Keratinocyte (primary cell): ENCODE results near the gene FGF22. TPM values are rescaled to one million over a fixed set of nuclear protein-coding genes. Genes with fewer than 3 reads are reported as not detected.
"Not testable (repeated sequence)": the region's sequence is repeated elsewhere in the genome, so short reads cannot be mapped to it uniquely, and the experiment has no call there.

Source experiments
- DNase-seq: peaks from one replicate; pipeline ENCODE4 v3.0.0-alpha.2; 2011; ENCODE audit warnings: low read depth, missing footprints, low spot score
- FAIRE-seq: peaks from 2 replicates; lab custom pipeline; 2011; peaks lifted over from hg19 to GRCh38; lab: Jason Lieb, UNC
- H2AFZ ChIP-seq: 2 replicates; pipeline ENCODE4 v1.6.0; 2012; ENCODE audit warnings: low read length, control low read depth, inconsistent platforms; ENCODE audit not compliant: control insufficient read depth
- H3K27ac ChIP-seq: 2 replicates; pipeline ENCODE4 v1.5.1; 2011; ENCODE audit warnings: low read length; ENCODE audit not compliant: control insufficient read depth, insufficient read depth
- H3K27me3 ChIP-seq: 3 replicates; pipeline ENCODE4 v1.6.0; 2011; ENCODE audit warnings: low read length; ENCODE audit not compliant: control insufficient read depth, insufficient read depth; ENCODE audit errors: extremely low read depth
- H3K36me3 ChIP-seq, 2 experiments: 2 replicates in 1 of 2; 3 replicates in 1 of 2; pipeline ENCODE4 v1.5.1; 2011; ENCODE audit warnings: low read length in 2 of 2, mild to moderate bottlenecking in 1 of 2; ENCODE audit not compliant: control insufficient read depth in 2 of 2, insufficient read depth in 2 of 2; ENCODE audit errors: extremely low read depth in 1 of 2
- H3K4me1 ChIP-seq: 3 replicates; pipeline ENCODE4 v1.5.1; 2011; ENCODE audit warnings: low read length; ENCODE audit not compliant: control insufficient read depth, insufficient read depth; ENCODE audit errors: extremely low read depth
- H3K4me2 ChIP-seq: 3 replicates; pipeline ENCODE4 v1.6.0; 2011; ENCODE audit warnings: low read depth, low read length; ENCODE audit not compliant: control insufficient read depth, insufficient read depth; ENCODE audit errors: extremely low read depth
- H3K4me3 ChIP-seq, 3 experiments: fragments of 200-600 bp in 1 of 3; sonication (generic) in 1 of 3; 2 replicates in 2 of 3; 3 replicates in 1 of 3; pipeline ENCODE4 v1.5.1; 2011 to 2016; ENCODE audit warnings: low read length in 3 of 3, mild to moderate bottlenecking in 3 of 3, control low read depth in 2 of 3, inconsistent platforms in 1 of 3, low read depth in 1 of 3, mixed read lengths in 1 of 3, mixed run types in 1 of 3, moderate library complexity in 1 of 3; ENCODE audit not compliant: control insufficient read depth in 2 of 3, insufficient read depth in 2 of 3; ENCODE audit errors: extremely low read depth in 1 of 3
- H3K79me2 ChIP-seq: 2 replicates; pipeline ENCODE4 v1.6.0; 2012; ENCODE audit warnings: low read length; ENCODE audit not compliant: control insufficient read depth, insufficient read depth
- H3K9ac ChIP-seq: 3 replicates; pipeline ENCODE4 v1.6.0; 2011; ENCODE audit warnings: low read length; ENCODE audit not compliant: control insufficient read depth, insufficient read depth; ENCODE audit errors: extremely low read depth
- H3K9me1 ChIP-seq: 3 replicates; pipeline ENCODE4 v1.6.0; 2011; ENCODE audit warnings: low read length; ENCODE audit not compliant: control insufficient read depth, insufficient read depth; ENCODE audit errors: extremely low read depth
- H3K9me3 ChIP-seq: 2 replicates; pipeline ENCODE4 v1.5.1; 2012; ENCODE audit warnings: low read depth, low read length; ENCODE audit not compliant: control insufficient read depth
- H4K20me1 ChIP-seq: 3 replicates; pipeline ENCODE4 v1.6.0; 2011; ENCODE audit warnings: low read length; ENCODE audit not compliant: control insufficient read depth, insufficient read depth; ENCODE audit errors: extremely low read depth
- EZH2 ChIP-seq: IDR thresholded peaks from one replicate; pipeline ENCODE4 v1.6.1; 2012; ENCODE audit warnings: inconsistent platforms, mild to moderate bottlenecking, low read length, moderate library complexity
- dilution Hi-C: fragments of 300-500 bp; cut with MboI; formaldehyde crosslinking; loops from one replicate; pipeline ENCODE4 v1.7.0; 2020; ENCODE audit warnings: low sequenced_read_pairs; ENCODE audit not compliant: extremely low pct_ligation_motif_present
- polyA plus RNA-seq, 5 experiments: library from polyadenylated mRNA; depleted of rRNA in 3 of 5; stranded (reverse) in 3 of 5; stranded (forward) in 1 of 5; unstranded in 1 of 5; fragments of >200 nt; gene quantifications; 1 replicate in 1 of 5; 2 replicates in 3 of 5; 3 replicates in 1 of 5; pipeline versions ENCODE4 v1.2.1 to v1.2.3, GENCODE V29; 2011 to 2012; ENCODE audit warnings: missing spikeins in 2 of 5, low read depth in 1 of 5, low replicate concordance in 1 of 5
- TF ChIP-seq, protein P1 (sequence below), 3 experiments: IDR thresholded peaks in 1 of 3; conservative IDR thresholded peaks in 1 of 3; optimal IDR thresholded peaks in 1 of 3; 2 replicates in 2 of 3; 3 replicates in 1 of 3; pipeline versions ENCODE3 to v1.5.1; 2011; ENCODE audit warnings: low read length in 3 of 3, mild to moderate bottlenecking in 3 of 3, moderate library complexity in 2 of 3, control low read depth in 1 of 3, inconsistent platforms in 1 of 3; ENCODE audit not compliant: insufficient read depth in 2 of 3; ENCODE audit errors: extremely low read depth in 1 of 3

FGF22 gene
- polyA plus RNA-seq, 1 donor (not counting 4 experiments of a cell fraction or from before 2014, with no cell fraction given), result not detected

DNA sequence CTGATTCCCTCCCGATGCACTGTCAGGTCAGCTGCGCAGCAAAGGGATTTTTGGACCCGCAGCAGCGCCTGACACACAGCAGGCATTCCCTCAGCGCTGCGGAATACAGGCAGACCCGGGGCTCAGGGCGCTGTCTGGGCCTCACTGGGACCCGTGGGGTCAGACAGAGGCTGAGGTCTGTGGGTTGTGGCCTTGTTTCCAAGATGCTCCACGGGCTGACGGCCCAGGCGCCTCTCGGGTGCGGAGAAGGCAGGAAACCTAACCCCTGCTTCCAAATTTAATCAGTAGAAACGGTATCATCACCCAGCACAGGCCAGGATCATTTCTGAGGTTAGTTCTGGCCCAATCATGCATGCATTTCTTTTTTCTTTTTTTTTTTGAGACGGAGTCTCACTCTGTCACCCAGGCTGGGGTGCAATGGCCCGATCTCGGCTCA is 24.0 kb downstream of the FGF22 start:
- Histone ChIP-seq H3K9me3 (no peaks in the 10 kb centered on the region), H3K9ac (peak overlapping the region; percentile 86), H3K27ac (peak overlapping the region; percentile 69), H3K4me3 (peak overlapping the region; percentile 46 to 70 (median 70)), H2AFZ (peak overlapping the region; percentile 87), H4K20me1 (peaks cover 27% of the 10 kb centered on the region), H3K9me1 (peaks cover 2% of the 10 kb centered on the region), H3K27me3 (no peaks in the 10 kb centered on the region), H3K36me3 (peaks cover under 1 to 2% of the 10 kb centered on the region in 2 experiments), H3K4me2 (peak overlapping the region; percentile 82), H3K79me2 (peaks cover 43% of the 10 kb centered on the region), H3K4me1 (peaks cover 43% of the 10 kb centered on the region)
- dilution Hi-C loops, result no loop called here
- DNase-seq (no peak), FAIRE-seq (no peak)
- TF ChIP-seq EZH2, result no peak
- TF ChIP-seq, protein P1, sequence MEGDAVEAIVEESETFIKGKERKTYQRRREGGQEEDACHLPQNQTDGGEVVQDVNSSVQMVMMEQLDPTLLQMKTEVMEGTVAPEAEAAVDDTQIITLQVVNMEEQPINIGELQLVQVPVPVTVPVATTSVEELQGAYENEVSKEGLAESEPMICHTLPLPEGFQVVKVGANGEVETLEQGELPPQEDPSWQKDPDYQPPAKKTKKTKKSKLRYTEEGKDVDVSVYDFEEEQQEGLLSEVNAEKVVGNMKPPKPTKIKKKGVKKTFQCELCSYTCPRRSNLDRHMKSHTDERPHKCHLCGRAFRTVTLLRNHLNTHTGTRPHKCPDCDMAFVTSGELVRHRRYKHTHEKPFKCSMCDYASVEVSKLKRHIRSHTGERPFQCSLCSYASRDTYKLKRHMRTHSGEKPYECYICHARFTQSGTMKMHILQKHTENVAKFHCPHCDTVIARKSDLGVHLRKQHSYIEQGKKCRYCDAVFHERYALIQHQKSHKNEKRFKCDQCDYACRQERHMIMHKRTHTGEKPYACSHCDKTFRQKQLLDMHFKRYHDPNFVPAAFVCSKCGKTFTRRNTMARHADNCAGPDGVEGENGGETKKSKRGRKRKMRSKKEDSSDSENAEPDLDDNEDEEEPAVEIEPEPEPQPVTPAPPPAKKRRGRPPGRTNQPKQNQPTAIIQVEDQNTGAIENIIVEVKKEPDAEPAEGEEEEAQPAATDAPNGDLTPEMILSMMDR (optimal IDR thresholded peaks at IDR 0.05 in 1 of 3, IDR thresholded peaks at IDR 0.05 in 1 of 3, conservative IDR thresholded peaks at IDR 0.05 in 1 of 3; ENCODE audit: extremely low read depth in 1 of 3, insufficient read depth in 2 of 3, low read length in 3 of 3), result no peak

DNA sequence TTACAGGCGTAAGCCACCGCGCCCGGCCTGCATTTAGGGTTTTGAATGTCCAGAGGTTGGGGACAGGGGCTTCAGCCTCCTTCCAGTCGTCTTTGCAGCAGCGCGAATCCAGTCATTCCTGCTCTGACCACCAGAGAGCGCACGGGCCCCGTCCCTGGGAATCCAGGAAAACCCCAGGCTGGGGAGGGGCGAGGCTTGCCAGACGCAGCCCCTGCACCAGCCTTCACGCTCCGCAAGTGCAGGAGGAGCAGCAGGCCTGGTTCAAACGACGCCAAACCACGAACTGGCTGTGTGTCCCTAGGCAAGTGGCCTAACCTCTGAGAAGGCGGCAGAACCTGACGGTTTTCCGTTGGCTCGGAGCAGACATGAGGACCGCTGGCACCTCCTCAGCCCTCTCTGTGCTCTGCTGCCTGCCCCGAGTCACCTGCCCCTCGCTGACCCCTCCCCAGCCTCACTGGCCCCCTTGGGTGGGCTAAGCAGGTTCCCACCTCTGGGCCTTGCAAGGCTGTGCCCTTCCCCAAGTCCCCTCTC is 25.3 kb downstream of the FGF22 start:
- peaks cover 30% of the 10 kb centered on the region for H3K4me1 ChIP-seq
- no peaks in the 10 kb centered on the region for H3K36me3 ChIP-seq
- H4K20me1 ChIP-seq, result peaks cover 16% of the 10 kb centered on the region
- DNase-seq (no peak), FAIRE-seq (no peak)
- TF ChIP-seq EZH2, result no peak
- TF ChIP-seq, protein P1 (optimal IDR thresholded peaks at IDR 0.05 in 1 of 3, IDR thresholded peaks at IDR 0.05 in 1 of 3, conservative IDR thresholded peaks at IDR 0.05 in 1 of 3; ENCODE audit: extremely low read depth in 1 of 3, insufficient read depth in 2 of 3, low read length in 3 of 3), result peak; percentile 80 to 97 (median 91)
- H3K4me2 ChIP-seq, result peak overlapping the region; percentile 74
- peak overlapping the region in 1 of 3 experiments; percentile 37 for H3K4me3 ChIP-seq
- no peaks in the 10 kb centered on the region for H3K27me3 ChIP-seq
- no peaks in the 10 kb centered on the region for H3K9me1 ChIP-seq
- H3K27ac ChIP-seq, result no peak overlapping the region
- no peaks in the 10 kb centered on the region for H3K9me3 ChIP-seq
- dilution Hi-C loops, result no loop called here
- no peak overlapping the region for H3K9ac ChIP-seq
- peaks cover 32% of the 10 kb centered on the region for H3K79me2 ChIP-seq
- peak overlapping the region; percentile 82 for H2AFZ ChIP-seq

DNA sequence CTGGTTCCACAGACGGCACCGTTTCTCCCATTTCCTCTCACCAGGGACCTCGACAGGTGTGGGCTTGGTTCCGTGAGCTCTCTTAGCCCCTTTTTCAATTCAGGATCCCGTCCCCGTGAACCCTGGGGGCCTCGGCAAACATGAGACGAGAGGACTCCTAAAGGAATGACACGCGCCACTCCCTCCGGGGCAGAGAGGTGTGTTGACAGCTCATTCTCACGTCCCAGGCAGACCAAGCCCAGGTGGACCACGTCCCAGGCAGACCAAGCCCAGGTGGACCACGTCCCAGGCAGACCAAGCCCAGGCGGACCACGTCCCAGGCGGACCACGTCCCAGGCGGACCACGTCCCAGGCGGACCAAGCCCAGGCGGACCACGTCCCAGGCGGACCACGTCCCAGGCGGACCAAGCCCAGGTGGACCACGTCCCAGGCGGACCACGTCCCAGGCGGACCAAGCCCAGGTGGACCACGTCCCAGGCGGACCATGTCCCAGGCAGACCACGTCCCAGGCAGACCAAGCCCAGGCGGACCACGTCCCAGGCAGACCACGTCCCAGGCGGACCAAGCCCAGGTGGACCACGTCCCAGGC is 27.4 kb downstream of the FGF22 start:
- dilution Hi-C loops, FAIRE-seq, H3K9ac ChIP-seq, H2AFZ ChIP-seq, H3K4me3 ChIP-seq, H3K9me3 ChIP-seq, H3K9me1 ChIP-seq, DNase-seq, H4K20me1 ChIP-seq, H3K27ac ChIP-seq, H3K36me3 ChIP-seq, H3K27me3 ChIP-seq, H3K4me2 ChIP-seq: not testable (repeated sequence)
- Histone ChIP-seq H3K4me1 (peaks cover 12% of the 10 kb centered on the region), H3K79me2 (peaks cover 11% of the 10 kb centered on the region)
